GM12801 (cell line): Measurements from ENCODE around the gene DCLK1.

Experiments used
- TF ChIP-seq, protein P1 (sequence below): IDR thresholded peaks from one replicate; pipeline ENCODE4 v1.5.1; 2011; ENCODE audit warnings: control low read depth; ENCODE audit not compliant: insufficient read length; ENCODE audit errors: extremely low read depth

Gene DCLK1

DNA sequence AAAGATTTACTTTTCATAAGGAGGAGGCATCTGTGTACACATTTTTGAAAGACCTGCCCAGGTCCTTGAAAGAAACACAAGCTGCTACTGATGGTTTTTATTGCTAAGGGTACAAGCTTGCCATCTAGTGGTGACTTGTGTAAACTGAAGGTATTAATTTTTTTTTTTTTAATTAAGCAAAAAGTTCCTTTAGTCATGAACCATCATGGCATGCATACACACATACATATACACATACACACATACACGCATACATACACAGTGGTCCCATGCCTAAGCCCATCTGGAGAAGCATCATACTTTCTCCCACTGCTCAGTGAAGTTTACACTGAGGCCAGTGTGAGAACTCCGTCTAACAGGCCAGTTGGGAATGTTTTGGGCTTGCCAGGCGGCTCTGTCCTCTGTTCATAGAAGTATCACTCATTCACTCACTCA lies 312.5 kb downstream of the DCLK1 start:
- TF ChIP-seq, protein P1, sequence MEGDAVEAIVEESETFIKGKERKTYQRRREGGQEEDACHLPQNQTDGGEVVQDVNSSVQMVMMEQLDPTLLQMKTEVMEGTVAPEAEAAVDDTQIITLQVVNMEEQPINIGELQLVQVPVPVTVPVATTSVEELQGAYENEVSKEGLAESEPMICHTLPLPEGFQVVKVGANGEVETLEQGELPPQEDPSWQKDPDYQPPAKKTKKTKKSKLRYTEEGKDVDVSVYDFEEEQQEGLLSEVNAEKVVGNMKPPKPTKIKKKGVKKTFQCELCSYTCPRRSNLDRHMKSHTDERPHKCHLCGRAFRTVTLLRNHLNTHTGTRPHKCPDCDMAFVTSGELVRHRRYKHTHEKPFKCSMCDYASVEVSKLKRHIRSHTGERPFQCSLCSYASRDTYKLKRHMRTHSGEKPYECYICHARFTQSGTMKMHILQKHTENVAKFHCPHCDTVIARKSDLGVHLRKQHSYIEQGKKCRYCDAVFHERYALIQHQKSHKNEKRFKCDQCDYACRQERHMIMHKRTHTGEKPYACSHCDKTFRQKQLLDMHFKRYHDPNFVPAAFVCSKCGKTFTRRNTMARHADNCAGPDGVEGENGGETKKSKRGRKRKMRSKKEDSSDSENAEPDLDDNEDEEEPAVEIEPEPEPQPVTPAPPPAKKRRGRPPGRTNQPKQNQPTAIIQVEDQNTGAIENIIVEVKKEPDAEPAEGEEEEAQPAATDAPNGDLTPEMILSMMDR, result no peak

DNA sequence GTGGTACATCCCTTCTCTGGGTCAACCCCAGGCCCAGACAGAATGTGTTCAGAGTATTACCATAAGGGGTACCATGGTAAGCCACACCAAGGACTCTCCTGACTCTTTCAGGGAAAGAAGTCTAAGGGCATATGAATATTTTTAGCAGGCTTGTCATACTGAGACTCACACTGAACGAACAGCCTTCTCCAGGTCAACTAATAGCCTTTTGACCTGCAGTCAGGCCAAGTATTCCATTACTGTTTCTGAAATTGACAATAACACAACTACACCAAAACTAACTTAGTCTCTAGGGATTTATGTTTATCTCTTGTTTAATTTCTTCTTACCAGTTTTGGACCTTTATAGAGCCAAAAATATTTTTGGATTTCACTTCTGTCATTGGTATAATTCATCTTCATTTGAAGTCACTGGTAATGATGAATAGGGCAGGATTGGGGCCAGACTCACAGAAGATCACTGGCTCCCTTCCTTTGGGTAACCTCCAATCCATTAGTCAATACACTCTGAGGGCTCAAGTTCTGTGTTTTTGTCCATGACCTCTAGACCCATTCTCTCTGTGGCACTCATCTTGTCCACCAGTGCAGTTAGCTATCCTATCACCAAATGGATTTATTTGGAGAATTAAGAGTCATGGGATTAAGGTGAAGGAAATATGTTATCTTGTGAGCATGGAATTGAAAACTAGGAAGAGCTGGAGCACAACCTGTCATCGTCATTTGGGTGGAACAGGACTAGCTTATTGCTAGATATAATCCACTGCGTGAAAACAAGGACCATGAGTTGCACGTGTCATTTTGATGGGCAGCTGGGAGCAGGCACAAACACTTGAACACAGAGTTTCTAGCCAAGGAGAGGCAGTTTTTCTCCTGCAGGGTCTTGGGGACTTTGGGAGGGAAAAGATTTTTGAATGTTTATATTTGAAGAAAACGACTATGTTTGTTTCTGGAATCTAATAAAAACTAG lies 313.3 kb downstream of the DCLK1 start:
- TF ChIP-seq, protein P1, result no peak

DNA sequence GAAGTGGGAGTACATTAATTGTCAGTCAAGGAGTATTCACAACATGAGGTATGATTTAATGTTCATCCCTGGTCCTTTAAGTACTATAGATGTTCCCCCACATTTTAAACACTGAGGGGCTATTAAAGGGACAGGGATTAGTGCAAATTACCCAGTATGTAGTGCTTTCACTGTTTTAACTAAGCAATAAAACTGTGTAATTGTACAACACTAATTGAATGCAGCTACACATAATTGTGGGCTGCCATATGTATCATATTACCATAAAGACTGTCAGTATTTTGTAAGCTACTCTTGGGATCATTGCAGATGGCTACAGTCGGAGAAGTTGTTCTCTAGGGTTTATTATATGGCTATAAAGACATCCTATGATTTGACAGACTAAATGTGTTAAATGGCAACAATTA lies 316.6 kb downstream of the DCLK1 start:
- TF ChIP-seq, protein P1, result no peak

DNA sequence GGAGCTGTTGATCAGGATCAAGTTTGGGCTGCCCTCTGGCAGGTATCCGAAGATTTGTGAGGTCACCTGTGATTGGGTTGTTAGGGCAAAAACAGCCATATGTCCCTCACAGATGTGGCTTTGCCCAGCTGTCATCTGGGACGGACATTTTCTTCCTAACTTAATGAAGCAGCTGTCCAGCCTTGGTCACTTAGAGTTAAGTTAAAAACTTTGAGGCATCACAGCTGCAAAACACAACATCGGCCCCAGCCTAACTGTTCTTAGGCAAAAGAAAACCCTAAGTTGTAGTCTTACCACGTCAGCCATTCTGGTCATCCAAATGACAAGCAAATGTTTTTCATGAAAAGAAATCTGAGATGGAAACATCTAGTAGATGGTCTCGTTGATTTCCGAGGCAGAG lies 318.4 kb downstream of the DCLK1 start:
- TF ChIP-seq, protein P1, result no peak

DNA sequence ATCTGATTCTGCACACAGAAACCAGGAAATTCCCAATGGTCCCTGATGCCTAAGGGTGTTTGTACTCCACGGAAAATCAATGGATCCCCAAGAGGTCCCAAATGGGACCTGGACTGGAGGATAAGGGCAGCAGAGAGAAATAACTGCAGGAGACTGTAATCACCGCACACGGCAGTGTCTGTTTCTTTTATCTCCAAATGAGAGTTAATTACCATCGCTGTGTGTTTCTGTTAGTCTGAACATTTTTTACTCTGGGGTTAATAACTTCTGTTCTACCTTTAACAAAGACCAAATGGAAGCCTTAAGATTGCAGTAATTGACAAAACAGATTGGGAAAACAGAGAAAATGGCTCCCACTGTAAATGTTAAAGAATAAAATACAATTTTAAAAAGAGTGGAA lies 320.9 kb downstream of the DCLK1 start:
- TF ChIP-seq, protein P1, result no peak

DNA sequence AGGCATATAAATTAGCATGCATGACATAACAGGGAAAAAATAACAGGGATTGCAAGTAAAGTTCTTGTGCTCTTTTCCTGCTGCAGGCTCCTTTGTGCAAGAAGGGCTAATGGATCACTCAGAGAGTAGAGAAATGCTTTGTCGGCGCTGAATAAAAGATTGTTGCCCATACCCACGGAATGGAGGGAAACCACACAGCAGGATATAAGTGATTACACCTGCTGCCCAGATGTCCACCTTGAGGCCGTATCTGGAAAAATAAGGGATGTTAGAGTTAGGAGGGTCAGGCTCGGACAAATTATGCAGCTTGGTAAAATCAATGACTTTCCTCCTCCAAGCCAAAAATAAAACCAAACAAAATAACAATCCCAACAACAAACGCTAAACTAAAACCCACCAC lies 322.3 kb downstream of the DCLK1 start:
- TF ChIP-seq, protein P1, result no peak

DNA sequence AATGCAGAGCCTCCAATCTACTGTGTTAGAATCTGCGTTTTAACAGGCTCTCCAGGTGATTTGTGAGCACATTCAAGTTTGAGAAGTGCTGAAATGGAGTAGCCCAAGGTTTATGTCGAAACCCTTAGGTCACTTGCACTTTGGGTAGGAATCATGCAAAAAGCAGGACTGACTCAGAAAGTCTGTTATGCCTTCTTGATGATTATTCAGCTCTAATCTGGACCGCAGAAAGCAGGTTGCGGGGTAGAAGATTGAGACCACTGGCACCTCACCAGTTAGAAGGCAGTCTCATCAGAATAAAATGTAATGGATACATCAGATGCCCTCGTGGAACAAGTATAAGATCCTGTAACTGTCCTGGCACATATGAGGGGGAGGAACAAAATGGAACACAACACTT lies 326.3 kb downstream of the DCLK1 start:
- TF ChIP-seq, protein P1, result no peak
